HEK293 (cell line): Measurements from ENCODE around the gene ELAVL3.

Source experiments
- CTCF ChIA-PET: fragments of 350-600 bp; formaldehyde crosslinking; extraction: SDS; loops from one replicate; lab custom pipeline; 2021; ENCODE audit warnings: antibody characterized with exemption; lab: Yijun Ruan, JAX
- POLR2A ChIA-PET: fragments of 300-600 bp; formaldehyde crosslinking; extraction: SDS; loops from one replicate; lab custom pipeline; 2020; ENCODE audit warnings: antibody characterized with exemption, inconsistent platforms; lab: Yijun Ruan, JAX
- H3K27ac ChIP-seq: fragments of 200-500 bp; sonication (Bioruptor generic); 2 replicates; pipeline ENCODE4 v1.5.1; 2014; ENCODE audit warnings: low read depth, low read length, control low read depth, inconsistent platforms; ENCODE audit errors: extremely low read depth
- H3K36me3 ChIP-seq, 2 experiments: fragments of 200-500 bp in 1 of 2; sonication (Bioruptor generic) in 1 of 2; 1 replicate in 1 of 2; 2 replicates in 1 of 2; pipeline ENCODE4 v1.5.1; 2014 to 2017; ENCODE audit warnings: inconsistent platforms in 2 of 2, low read length in 2 of 2; ENCODE audit not compliant: control insufficient read depth in 2 of 2, insufficient read depth in 1 of 2
- H3K4me1 ChIP-seq: fragments of 200-500 bp; sonication (Bioruptor generic); 2 replicates; pipeline ENCODE4 v1.5.1; 2014; ENCODE audit warnings: mild to moderate bottlenecking, low read length, inconsistent platforms; ENCODE audit not compliant: control insufficient read depth, insufficient read depth
- H3K4me3 ChIP-seq: 2 replicates; pipeline ENCODE4 v1.5.1; 2011; ENCODE audit warnings: low read depth, mild to moderate bottlenecking, control low read depth, low read length, moderate library complexity
- H3K9me3 ChIP-seq: fragments of 200-500 bp; sonication (Bioruptor generic); 2 replicates; pipeline ENCODE4 v1.5.1; 2014; ENCODE audit warnings: low read depth, low read length, inconsistent platforms; ENCODE audit not compliant: control insufficient read depth, insufficient read depth
- IKZF3 ChIP-seq: fragments of 450-650 bp; IDR thresholded peaks from 2 replicates; pipeline ENCODE4 v1.5.0; 2018; ENCODE audit warnings: missing biosample characterization, mild to moderate bottlenecking, missing genetic modification characterization, moderate library complexity
- PRDM6 ChIP-seq: fragments of 450-650 bp; formaldehyde crosslinking; IDR thresholded peaks from 2 replicates; pipeline ENCODE4 v1.5.1; 2017; ENCODE audit warnings: missing biosample characterization, missing genetic modification characterization
- TCF7L2 ChIP-seq: IDR thresholded peaks from 2 replicates; pipeline ENCODE4 v1.6.1; 2011; ENCODE audit warnings: low read depth, mild to moderate bottlenecking, inconsistent platforms, low read length, moderate library complexity, borderline replicate concordance
- ZBTB44 ChIP-seq: fragments of 450-650 bp; IDR thresholded peaks from 2 replicates; pipeline ENCODE4 v1.5.1; 2018; ENCODE audit warnings: missing biosample characterization, mild to moderate bottlenecking, missing genetic modification characterization
- ZFP41 ChIP-seq: fragments of 450-650 bp; formaldehyde crosslinking; IDR thresholded peaks from 2 replicates; pipeline ENCODE4 v1.5.1; 2016; ENCODE audit warnings: missing biosample characterization, missing genetic modification characterization, borderline replicate concordance
- ZNF10 ChIP-seq: fragments of 450-650 bp; formaldehyde crosslinking; IDR thresholded peaks from 2 replicates; pipeline ENCODE4 v1.5.1; 2017; ENCODE audit warnings: missing biosample characterization, missing genetic modification characterization
- ZNF114 ChIP-seq: fragments of 450-650 bp; formaldehyde crosslinking; IDR thresholded peaks from 2 replicates; pipeline ENCODE4 v1.5.0; 2017; ENCODE audit warnings: missing biosample characterization, missing genetic modification characterization
- ZNF19 ChIP-seq: fragments of 450-650 bp; formaldehyde crosslinking; IDR thresholded peaks from 2 replicates; pipeline ENCODE4; 2016; ENCODE audit warnings: missing biosample characterization, missing genetic modification characterization, low read depth
- ZNF202 ChIP-seq: fragments of 450-650 bp; formaldehyde crosslinking; IDR thresholded peaks from 2 replicates; pipeline ENCODE4 v1.5.1; 2016; ENCODE audit warnings: missing biosample characterization, missing genetic modification characterization, borderline replicate concordance
- ZNF221 ChIP-seq: fragments of 450-650 bp; formaldehyde crosslinking; IDR thresholded peaks from 2 replicates; pipeline ENCODE4 v1.5.1; 2017; ENCODE audit warnings: missing biosample characterization, missing genetic modification characterization, borderline replicate concordance
- ZNF23 ChIP-seq: fragments of 450-650 bp; formaldehyde crosslinking; IDR thresholded peaks from 2 replicates; pipeline ENCODE4 v1.5.1; 2016; ENCODE audit warnings: missing biosample characterization, missing genetic modification characterization, borderline replicate concordance
- ZNF24 ChIP-seq: fragments of 450-650 bp; formaldehyde crosslinking; IDR thresholded peaks from 2 replicates; pipeline ENCODE4 v1.5.1; 2016; ENCODE audit warnings: missing biosample characterization, missing genetic modification characterization
- ZNF311 ChIP-seq: fragments of 450-650 bp; formaldehyde crosslinking; IDR thresholded peaks from 2 replicates; pipeline ENCODE4 v1.5.1; 2017; ENCODE audit warnings: missing biosample characterization, missing genetic modification characterization, borderline replicate concordance
- ZNF394 ChIP-seq: fragments of 450-650 bp; formaldehyde crosslinking; IDR thresholded peaks from 2 replicates; pipeline ENCODE4 v1.5.1; 2016; ENCODE audit warnings: missing biosample characterization, missing genetic modification characterization, mild to moderate bottlenecking, moderate library complexity, borderline replicate concordance
- ZNF423 ChIP-seq: fragments of 450-650 bp; formaldehyde crosslinking; IDR thresholded peaks from 2 replicates; pipeline ENCODE4 v1.5.1; 2016; ENCODE audit warnings: missing biosample characterization, missing genetic modification characterization
- ZNF514 ChIP-seq: fragments of 450-650 bp; formaldehyde crosslinking; IDR thresholded peaks from 2 replicates; pipeline ENCODE4 v1.5.1; 2016; ENCODE audit warnings: missing biosample characterization, missing genetic modification characterization
- ZNF571 ChIP-seq: fragments of 450-650 bp; formaldehyde crosslinking; IDR thresholded peaks from 2 replicates; pipeline ENCODE4 v1.5.0; 2017; ENCODE audit warnings: missing biosample characterization, missing genetic modification characterization
- ZNF580 ChIP-seq: fragments of 450-650 bp; formaldehyde crosslinking; IDR thresholded peaks from 2 replicates; pipeline ENCODE4 v1.5.1; 2016; ENCODE audit warnings: missing biosample characterization, missing genetic modification characterization
- ZNF624 ChIP-seq: fragments of 450-650 bp; formaldehyde crosslinking; IDR thresholded peaks from 2 replicates; pipeline ENCODE4 v1.5.1; 2017; ENCODE audit warnings: missing biosample characterization, missing genetic modification characterization
- ZNF658 ChIP-seq: fragments of 450-650 bp; formaldehyde crosslinking; IDR thresholded peaks from 2 replicates; pipeline ENCODE4; 2016; ENCODE audit warnings: missing biosample characterization, missing genetic modification characterization
- ZNF776 ChIP-seq: fragments of 450-650 bp; formaldehyde crosslinking; IDR thresholded peaks from 2 replicates; pipeline ENCODE4 v1.5.0; 2017; ENCODE audit warnings: missing biosample characterization, missing genetic modification characterization, borderline replicate concordance
- ZNF785 ChIP-seq: fragments of 450-650 bp; formaldehyde crosslinking; IDR thresholded peaks from 2 replicates; pipeline ENCODE4 v1.5.1; 2016; ENCODE audit warnings: missing biosample characterization, missing genetic modification characterization
- ZNF791 ChIP-seq: fragments of 450-650 bp; formaldehyde crosslinking; IDR thresholded peaks from 2 replicates; pipeline ENCODE4 v1.5.1; 2016; ENCODE audit warnings: missing biosample characterization, missing genetic modification characterization

Gene ELAVL3

GRCh38 chr19:11464333-11465265 is 16.2 kb downstream of the ELAVL3 start (continued):
- no peak for TF ChIP-seq ZNF10 (tag by site-specific recombination)
- TF ChIP-seq ZNF791 (tag by site-specific recombination), result 0 out of 2 replicates have a peak, but pooled peaks have one; percentile 2
- TF ChIP-seq ZNF19, result no peak
- TF ChIP-seq ZNF776 (tag by site-specific recombination), result peak; percentile 8; the same call in 1 of the 2 replicates
- TF ChIP-seq ZNF624, result no peak
- 0 out of 2 replicates have a peak, but pooled peaks have one; percentile 22 for TF ChIP-seq ZNF514 (tag by site-specific recombination)
- 0 out of 2 replicates have a peak, but pooled peaks have one; percentile 11 for TF ChIP-seq ZNF580 (tag by site-specific recombination)
- 0 out of 2 replicates have a peak, but pooled peaks have one; percentile 21 for TF ChIP-seq ZNF311 (tag by site-specific recombination)
- no peak for TF ChIP-seq PRDM6 (tag by site-specific recombination)
- no peak for TF ChIP-seq ZNF24
- 0 out of 2 replicates have a peak, but pooled peaks have one; percentile 35 for TF ChIP-seq ZNF114 (tag by site-specific recombination)
- 0 out of 2 replicates have a peak, but pooled peaks have one; percentile 14 for TF ChIP-seq ZNF658 (tag by site-specific recombination)
- peak; percentile 25; the same call in 1 of the 2 replicates for TF ChIP-seq ZNF571 (tag by site-specific recombination)
- TF ChIP-seq ZFP41, result no peak
- TF ChIP-seq, all 188 proteins: peak for 24

- ChIA-PET CTCF (no interaction called here), POLR2A (no interaction called here)
- no peak overlapping the region for H3K4me3 ChIP-seq
- TF ChIP-seq ZBTB44 (tag by site-specific recombination) (no peak), TCF7L2 (no peak), ZNF785 (no peak), ZNF23 (tag by site-specific recombination) (no peak), IKZF3 (tag by site-specific recombination) (no peak), ZNF221 (no peak), ZNF423 (tag by site-specific recombination) (no peak), ZNF202 (tag by site-specific recombination) (no peak), ZNF394 (no peak)
- no peaks in the 10 kb centered on the region for H3K36me3 ChIP-seq
- H3K4me1 ChIP-seq, result no peaks in the 10 kb centered on the region
- H3K27ac ChIP-seq, result no peak overlapping the region
- no peaks in the 10 kb centered on the region for H3K9me3 ChIP-seq
Observed at GRCh38 chr19:11463391-11463790, 17.5 kb downstream of the ELAVL3 start.
